CD1c-positive myeloid dendritic cell (primary cell): ENCODE results near the gene CPED1.
A peak's percentile ranks its signal among the peaks of the same experiment; 100 is the strongest.
"Not testable (repeated sequence)": the region's sequence is repeated elsewhere in the genome, so short reads cannot be mapped to it uniquely, and the experiment has no call there.

Experiments used
- DNase-seq: peaks from one replicate; pipeline ENCODE4 v3.0.0-alpha.2; 2016; ENCODE audit errors: extremely low spot score

The CPED1 gene

GRCh38 chr7:120996333-120996987, 7.9 kb downstream of the CPED1 start:
- peak; percentile 94 for DNase-seq

GRCh38 chr7:120996988-120997345, 8.5 kb downstream of the CPED1 start:
- DNase-seq, result peak; percentile 67

- peak; percentile 66 for DNase-seq
Observed at GRCh38 chr7:120997882-120998474, 9.5 kb downstream of the CPED1 start.

- no peak for DNase-seq
Observed at GRCh38 chr7:120998520-120998919, 10.0 kb downstream of the CPED1 start.

- no peak for DNase-seq
Observed at GRCh38 chr7:120998996-120999565, 10.6 kb downstream of the CPED1 start.

- no peak for DNase-seq
Observed at GRCh38 chr7:121000081-121000983, 11.8 kb downstream of the CPED1 start.

- DNase-seq, result no peak
Observed at GRCh38 chr7:121001234-121001906, 12.9 kb downstream of the CPED1 start.

GRCh38 chr7:121002048-121002756, 13.7 kb downstream of the CPED1 start:
- no peak for DNase-seq

GRCh38 chr7:121002757-121003200, 14.3 kb downstream of the CPED1 start:
- DNase-seq, result no peak

- no peak for DNase-seq
Observed at GRCh38 chr7:121003986-121004685, 15.6 kb downstream of the CPED1 start.

GRCh38 chr7:121005058-121005457, 16.5 kb downstream of the CPED1 start:
- not testable (repeated sequence) for DNase-seq

GRCh38 chr7:121005996-121006584, 17.6 kb downstream of the CPED1 start:
- no peak for DNase-seq

GRCh38 chr7:121006711-121007315, 18.3 kb downstream of the CPED1 start:
- DNase-seq, result no peak

- no peak for DNase-seq
Observed at GRCh38 chr7:121008816-121009215, 20.3 kb downstream of the CPED1 start.

- DNase-seq, result no peak
Observed at GRCh38 chr7:121011401-121011800, 22.9 kb downstream of the CPED1 start.

- DNase-seq, result no peak
Observed at GRCh38 chr7:121012170-121012874, 23.8 kb downstream of the CPED1 start.

GRCh38 chr7:121012919-121013318, 24.4 kb downstream of the CPED1 start:
- no peak for DNase-seq

GRCh38 chr7:121015560-121015959, 27.0 kb downstream of the CPED1 start:
- no peak for DNase-seq

GRCh38 chr7:121016966-121017365, 28.5 kb downstream of the CPED1 start:
- DNase-seq, result no peak
